ENCODE measurements around the gene CISD1. TPM values are rescaled to one million over a fixed set of nuclear protein-coding genes. Genes with fewer than 3 reads are reported as not detected.

The CISD1 gene
- total and polyA plus RNA-seq, 9 of the 15 experiments (the other 6 are each of a cell fraction or from before 2014, with no cell fraction given), result 35.8 to 342 (median 118) TPM

- Histone ChIP-seq H3K9me3 (replicated peaks; ENCODE audit: control insufficient read depth, insufficient read depth, low read depth, low read length) (no peaks in the 10 kb centered on the region), H3K4me1 (replicated peaks in 1 of 2; ENCODE audit: control insufficient read depth in 2 of 2, insufficient read depth in 2 of 2, low read length in 2 of 2) (no peaks in the 10 kb centered on the region), H3K9me1 (ENCODE audit: control insufficient read depth, insufficient read depth, low read length) (no peaks in the 10 kb centered on the region), H4K20me1 (replicated peaks; ENCODE audit: control insufficient read depth, insufficient read depth, low read length) (no peaks in the 10 kb centered on the region), H3K27me3 (ENCODE audit: control insufficient read depth in 2 of 2, insufficient read depth in 2 of 2, low read length in 2 of 2) (peaks cover 4 to 8% of the 10 kb centered on the region in 2 experiments; a peak in 4 of 5 replicates), H3K36me3 (ENCODE audit: control insufficient read depth, insufficient read depth, low read length) (no peaks in the 10 kb centered on the region), H3K4me2 (ENCODE audit: insufficient read depth, low read length) (no peak overlapping the region), H3K4me3 (no peak overlapping the region), H2AFZ (ENCODE audit: low read depth, low read length) (no peak overlapping the region), H3K27ac (ENCODE audit: extremely low read depth, low read depth, low read length) (no peak overlapping the region), H3K79me2 (ENCODE audit: control insufficient read depth, insufficient read depth, low read length) (no peaks in the 10 kb centered on the region), H3K9ac (ENCODE audit: insufficient read depth in 1 of 2, low read depth in 2 of 2, low read length in 2 of 2) (no peak overlapping the region)
- intact Hi-C loops (cut with micrococcal nuclease) (loop anchor here (10.0 kb wide), 1 partner anchor 204 kb away; the partner anchor contains the start of gene BICC1), in situ Hi-C loops (cut with MboI) (no loop called here)
- CTCF ChIA-PET (ENCODE audit: low intra/inter-chr PET ratio), result no interaction called here
- BruUV-seq (replicated peaks), result no TSS peak
- POLR2A ChIA-PET, result no interaction called here
- TF ChIP-seq NR2C1 (IDR thresholded peaks at IDR 0.05) (no peak), NR2C1 (tag; IDR thresholded peaks at IDR 0.05) (no peak), SAP30 (IDR thresholded peaks at IDR 0.05; ENCODE audit: borderline replicate concordance, insufficient read depth, low read depth, low read length, poor library complexity, severe bottlenecking) (no peak), E2F1 (CRISPR knock-in tag; IDR thresholded peaks at IDR 0.05) (no peak), ATF1 (CRISPR knock-in tag; IDR thresholded peaks at IDR 0.05) (no peak), ATF1 (tag; IDR thresholded peaks at IDR 0.05) (no peak), HMG20A (CRISPR knock-in tag; conservative IDR thresholded peaks at IDR 0.05) (no peak), L3MBTL2 (IDR thresholded peaks at IDR 0.05) (no peak), ZNF584 (CRISPR knock-in tag; IDR thresholded peaks at IDR 0.05; ENCODE audit: low read depth) (no peak), RBM39 (optimal IDR thresholded peaks at IDR 0.05; ENCODE audit: low read depth, low read length) (no peak)
- no peak for ATAC-seq
- no peak for FAIRE-seq
- DNase-seq (ENCODE audit: extremely low read depth in 1 of 4, low spot score in 3 of 4), result no peak
Observed at GRCh38 chr10:58311026-58311425, 42.1 kb downstream of the CISD1 start.
